Caco-2 (cell line): ENCODE data around the gene DNAJC21. TPM values are rescaled to one million over a fixed set of nuclear protein-coding genes. Genes with fewer than 3 reads are reported as not detected.
A peak's percentile ranks its signal among the peaks of the same experiment; 100 is the strongest.

ENCODE experiments used
- BruUV-seq: library from RNA; stranded (reverse); fragments of 400-500 nt; replicated peaks from 2 replicates; lab custom pipeline; 2021; lab: Mats Ljungman, UMichigan
- CTCF ChIA-PET: fragments of 300-600 bp; sonication (Branson Sonifier 250); formaldehyde crosslinking; loops from one replicate; lab custom pipeline; 2022; ENCODE audit warnings: antibody characterized with exemption; lab: Charles Lee
- POLR2A ChIA-PET: fragments of 300-600 bp; sonication (Branson Sonifier 250); formaldehyde crosslinking; loops from one replicate; lab custom pipeline; 2022; ENCODE audit warnings: antibody characterized with exemption; lab: Charles Lee
- DNase-seq, 2 experiments: peaks; one replicate each; pipeline versions ENCODE4 v3.0.0 to v3.0.0-alpha.2; 2020 to 2022
- H3K27me3 ChIP-seq: replicated peaks from 2 replicates; pipeline ENCODE4 v1.6.0; 2011; ENCODE audit warnings: low read length; ENCODE audit not compliant: control insufficient read depth, insufficient read depth
- H3K36me3 ChIP-seq: 2 replicates; pipeline ENCODE4 v1.5.1; 2011; ENCODE audit warnings: low read length; ENCODE audit not compliant: control insufficient read depth, insufficient read depth
- H3K4me1 ChIP-seq: fragments of 250-450 bp; sonication (Bioruptor Pico); 2 replicates; pipeline ENCODE4 v1.5.1; 2020; ENCODE audit warnings: mild to moderate bottlenecking
- H3K4me3 ChIP-seq: 2 replicates; pipeline ENCODE4 v1.5.1; 2011; ENCODE audit warnings: low read depth, mild to moderate bottlenecking, control low read depth, low read length
- H3K9me3 ChIP-seq: fragments of 250-450 bp; sonication (Bioruptor Pico); 2 replicates; pipeline ENCODE4 v1.5.1; 2020; ENCODE audit warnings: mild to moderate bottlenecking, moderate library complexity
- H3K27ac Mint-ChIP-seq: one replicate; pipeline ENCODE4 v1.8.0; 2022; ENCODE audit warnings: mixed read lengths; ENCODE audit not compliant: unreplicated experiment
- H3K27me3 Mint-ChIP-seq: one replicate; pipeline ENCODE4 v1.8.0; 2022; ENCODE audit warnings: mixed read lengths; ENCODE audit not compliant: insufficient read depth, unreplicated experiment
- H3K36me3 Mint-ChIP-seq: one replicate; pipeline ENCODE4 v1.8.0; 2022; ENCODE audit warnings: mild to moderate bottlenecking, mixed read lengths; ENCODE audit not compliant: insufficient read depth, unreplicated experiment
- H3K4me1 Mint-ChIP-seq: one replicate; pipeline ENCODE4 v1.8.0; 2022; ENCODE audit warnings: low read depth, mixed read lengths; ENCODE audit not compliant: unreplicated experiment
- H3K4me3 Mint-ChIP-seq: one replicate; pipeline ENCODE4 v1.8.0; 2022; ENCODE audit warnings: mild to moderate bottlenecking, moderate library complexity, mixed read lengths; ENCODE audit not compliant: unreplicated experiment
- H3K9me3 Mint-ChIP-seq: one replicate; pipeline ENCODE4 v1.8.0; 2022; ENCODE audit warnings: mixed read lengths; ENCODE audit not compliant: unreplicated experiment
- CTCF ChIP-seq, 2 experiments: fragments of 200-600 bp in 1 of 2; IDR thresholded peaks; 1 replicate in 1 of 2; 2 replicates in 1 of 2; pipeline versions ENCODE4 v1.5.1 to v1.8.0; 2011 to 2022; ENCODE audit warnings: antibody characterized with exemption in 1 of 2, control low read depth in 1 of 2, inconsistent platforms in 1 of 2, low read depth in 1 of 2, low read length in 1 of 2, mild to moderate bottlenecking in 1 of 2, moderate library complexity in 1 of 2; ENCODE audit not compliant: insufficient read depth in 1 of 2, severe bottlenecking in 1 of 2, unreplicated experiment in 1 of 2
- intact Hi-C: fragments of 100-400 bp; cut with micrococcal nuclease; formaldehyde crosslinking; loops from one replicate; pipeline ENCODE4 v1.10.0; 2022; ENCODE audit not compliant: unreplicated experiment
- total RNA-seq: library from RNA; stranded (reverse); gene quantifications from 2 replicates; pipeline ENCODE4 v1.2.3, GENCODE V29; 2022

The DNAJC21 gene
- total RNA-seq, 1 experiment from 2014 or later, result 66.0 TPM

- Mint-ChIP-seq H3K27me3 (no peaks in the 10 kb centered on the region), H3K4me3 (no peak overlapping the region), H3K36me3 (peaks cover 4% of the 10 kb centered on the region), H3K9me3 (no peaks in the 10 kb centered on the region), H3K4me1 (no peaks in the 10 kb centered on the region), H3K27ac (peak overlapping the region; percentile 45)
- Histone ChIP-seq H3K27me3 (no peaks in the 10 kb centered on the region), H3K4me1 (peaks cover 15% of the 10 kb centered on the region; the same call in 1 of the 2 replicates), H3K36me3 (no peaks in the 10 kb centered on the region), H3K4me3 (no peak overlapping the region), H3K9me3 (no peaks in the 10 kb centered on the region)
- intact Hi-C loops, result loop anchor here (1.0 to 5.0 kb wide), 7 partner anchors 59 to 424 kb away; partner anchors contain the start of genes RAI14 and TTC23L
- TF ChIP-seq CTCF (IDR thresholded peaks at IDR 0.05; ENCODE audit: insufficient read depth in 1 of 2, low read depth in 1 of 2, low read length in 1 of 2, severe bottlenecking in 1 of 2, unreplicated experiment in 1 of 2), result peak; percentile 85 to 93
- peak; percentile 68 to 75 for DNase-seq
- BruUV-seq, result no TSS peak
- POLR2A ChIA-PET, result interaction anchor here (1.1 kb wide), 1 partner anchor 414 kb away, joined by 3 read pairs; no protein-coding TSS in a partner anchor
- CTCF ChIA-PET, result interaction anchor here (0.6 to 2.1 kb wide), 8 partner anchors 16 to 427 kb away, joined by 3 to 10 read pairs (median 4); partner anchors contain the start of gene RAI14
Observed at GRCh38 chr5:34898258-34898895, 31.0 kb upstream of the DNAJC21 start.

GRCh38 chr5:34899066-34899465 lies 30.3 kb upstream of the DNAJC21 start:
- no peak overlapping the region for H3K4me3 Mint-ChIP-seq
- Histone ChIP-seq H3K4me1 (peaks cover 15% of the 10 kb centered on the region; the same call in 1 of the 2 replicates), H3K4me3 (no peak overlapping the region), H3K9me3 (no peaks in the 10 kb centered on the region), H3K27me3 (no peaks in the 10 kb centered on the region), H3K36me3 (no peaks in the 10 kb centered on the region)
- H3K27me3 Mint-ChIP-seq, result no peaks in the 10 kb centered on the region
- ChIA-PET CTCF (interaction anchor here (0.6 to 2.1 kb wide), 4 partner anchors 370 to 427 kb away, joined by 3 to 10 read pairs (median 5); no protein-coding TSS in a partner anchor), POLR2A (no interaction called here)
- TF ChIP-seq CTCF (IDR thresholded peaks at IDR 0.05; ENCODE audit: insufficient read depth in 1 of 2, low read depth in 1 of 2, low read length in 1 of 2, severe bottlenecking in 1 of 2, unreplicated experiment in 1 of 2), result no peak
- H3K4me1 Mint-ChIP-seq, result no peaks in the 10 kb centered on the region
- no TSS peak for BruUV-seq
- no peaks in the 10 kb centered on the region for H3K9me3 Mint-ChIP-seq
- peak overlapping the region; percentile 45 for H3K27ac Mint-ChIP-seq
- no peak for DNase-seq
- intact Hi-C loops, result loop anchor here (2.0 to 5.0 kb wide), 3 partner anchors 77 to 242 kb away; partner anchors contain the start of gene RAI14
- H3K36me3 Mint-ChIP-seq, result peaks cover 4% of the 10 kb centered on the region

GRCh38 chr5:34900652-34901051 lies 28.7 kb upstream of the DNAJC21 start:
- H3K9me3 Mint-ChIP-seq, result no peaks in the 10 kb centered on the region
- POLR2A ChIA-PET, result no interaction called here
- Histone ChIP-seq H3K9me3 (no peaks in the 10 kb centered on the region), H3K27me3 (no peaks in the 10 kb centered on the region), H3K4me3 (no peak overlapping the region), H3K36me3 (no peaks in the 10 kb centered on the region), H3K4me1 (peaks cover 15% of the 10 kb centered on the region; the same call in 1 of the 2 replicates)
- peaks cover 11% of the 10 kb centered on the region for H3K36me3 Mint-ChIP-seq
- CTCF ChIA-PET, result interaction anchor here (0.5 to 0.6 kb wide), 2 partner anchors 108 to 245 kb away, joined by 3 to 7 read pairs; partner anchors contain the start of gene RAI14
- no peak overlapping the region for H3K4me3 Mint-ChIP-seq
- BruUV-seq, result no TSS peak
- no peak overlapping the region for H3K27ac Mint-ChIP-seq
- intact Hi-C loops, result no loop called here
- no peak for TF ChIP-seq CTCF (IDR thresholded peaks at IDR 0.05; ENCODE audit: insufficient read depth in 1 of 2, low read depth in 1 of 2, low read length in 1 of 2, severe bottlenecking in 1 of 2, unreplicated experiment in 1 of 2)
- no peaks in the 10 kb centered on the region for H3K4me1 Mint-ChIP-seq
- no peak for DNase-seq
- H3K27me3 Mint-ChIP-seq, result no peaks in the 10 kb centered on the region
